ENCODE results near the gene LRRC42. TPM values are rescaled to one million over a fixed set of nuclear protein-coding genes. Genes with fewer than 3 reads are reported as not detected.

LRRC42 gene
- total and polyA plus RNA-seq, 5 donors: 8.8 to 19.5 (median 14.8) TPM

DNA sequence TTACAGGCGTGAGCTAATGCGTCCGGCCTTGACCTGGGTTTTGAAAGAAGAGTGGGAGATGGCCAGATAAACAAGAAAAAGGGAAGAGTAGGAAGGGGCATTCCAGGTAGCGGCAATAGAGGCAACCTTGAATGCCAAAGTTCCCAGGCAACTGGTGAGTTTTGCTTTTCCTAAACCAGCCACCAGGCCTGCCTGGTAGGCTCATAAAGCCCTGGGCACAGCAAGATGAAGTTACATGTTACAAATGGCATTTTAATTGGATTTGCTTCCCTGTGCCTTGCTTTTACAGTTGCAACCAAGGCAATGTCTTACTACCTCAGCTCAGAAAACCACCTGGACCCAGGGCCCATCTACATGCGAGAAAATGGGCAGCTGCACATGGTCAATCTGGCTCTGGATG lies 5.5 kb downstream of the LRRC42 start:
- DNase-seq (no peak), ATAC-seq (no peak)
- H3K4me3 ChIP-seq (ENCODE audit: low read length): no peak overlapping the region
- no peak overlapping the region for H3K27ac ChIP-seq (ENCODE audit: low read length)
- peaks cover 3% of the 10 kb centered on the region for H3K4me1 ChIP-seq (ENCODE audit: control insufficient read depth, insufficient read depth, low read length)
- intact Hi-C loops (cut with DNase I): no loop called here
- no peaks in the 10 kb centered on the region for H3K9me3 ChIP-seq (ENCODE audit: control insufficient read depth, low read length)
- no peaks in the 10 kb centered on the region for H3K27me3 ChIP-seq (ENCODE audit: control insufficient read depth, insufficient read depth)
- 92% methylated on average over 5 of the region's 5 CpGs for WGBS

DNA sequence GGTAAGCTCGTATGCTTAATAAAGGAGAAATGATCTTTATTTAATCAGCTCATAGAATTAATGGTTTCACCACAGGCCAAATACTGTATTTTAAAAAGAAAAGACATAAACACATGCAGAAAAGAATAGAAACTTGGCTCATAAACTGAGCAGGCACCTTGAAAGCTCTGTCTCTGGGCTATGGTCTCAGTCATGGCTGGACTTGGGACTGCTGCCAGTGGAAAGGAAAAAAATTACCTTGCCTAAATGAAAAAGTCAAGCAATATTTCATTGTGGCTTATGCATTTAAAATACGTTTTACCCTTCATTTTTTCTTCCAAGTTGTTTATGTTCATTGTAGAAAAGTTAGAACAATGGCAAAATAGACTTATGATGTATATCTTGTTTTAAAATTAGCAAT lies 8.0 kb downstream of the LRRC42 start:
- 84% methylated on average over 2 of the region's 2 CpGs for WGBS
- H3K4me1 ChIP-seq (ENCODE audit: control insufficient read depth, insufficient read depth, low read length): peaks cover 7% of the 10 kb centered on the region
- H3K4me3 ChIP-seq (ENCODE audit: low read length): no peak overlapping the region
- H3K9me3 ChIP-seq (ENCODE audit: control insufficient read depth, low read length): no peaks in the 10 kb centered on the region
- DNase-seq (no peak), ATAC-seq (no peak)
- intact Hi-C loops (cut with DNase I): no loop called here
- H3K27ac ChIP-seq (ENCODE audit: low read length): no peak overlapping the region
- H3K27me3 ChIP-seq (ENCODE audit: control insufficient read depth, insufficient read depth): no peaks in the 10 kb centered on the region

DNA sequence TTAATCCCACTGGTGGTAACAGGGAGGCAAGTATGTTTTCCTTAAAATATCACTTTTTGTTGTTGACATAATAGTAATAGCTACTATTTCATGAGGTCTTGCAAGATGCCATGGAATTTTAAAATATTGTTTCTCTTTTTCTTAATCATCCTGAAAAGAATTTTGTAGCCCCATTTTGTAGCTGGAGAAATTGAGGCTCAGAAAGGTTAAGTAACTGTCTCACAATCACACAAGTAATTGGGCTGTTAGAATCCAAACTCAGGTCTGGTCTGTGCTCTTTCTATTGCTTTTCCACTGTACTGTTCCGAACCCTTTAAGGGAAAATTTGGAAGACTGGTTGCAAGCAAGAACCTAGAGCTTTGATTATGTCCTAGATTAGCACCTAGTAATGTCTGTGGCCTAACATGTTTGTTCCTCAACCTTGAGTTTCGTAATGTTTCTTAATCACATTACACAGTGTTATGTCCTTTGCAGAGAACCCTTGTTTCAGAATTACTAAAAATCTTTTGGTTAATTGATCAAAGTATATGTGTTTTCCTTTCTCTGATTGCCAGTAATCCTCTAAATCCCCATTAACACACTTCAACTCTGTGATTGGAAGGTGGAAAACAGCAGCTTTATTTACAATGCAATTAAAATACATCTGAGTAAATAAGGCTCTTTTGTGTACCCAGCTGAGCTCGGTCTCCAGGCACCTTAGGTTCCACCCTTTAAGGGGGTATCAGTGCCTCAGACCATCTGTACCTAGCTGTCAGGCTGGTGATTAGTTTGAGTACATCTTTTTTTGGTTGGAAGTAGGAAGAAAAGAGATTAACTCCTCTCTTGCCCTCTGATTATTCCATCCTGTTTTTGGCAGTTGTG lies 10.4 kb downstream of the LRRC42 start:
- Histone ChIP-seq H3K27ac (ENCODE audit: low read length) (no peak overlapping the region), H3K27me3 (ENCODE audit: control insufficient read depth, insufficient read depth) (no peaks in the 10 kb centered on the region), H3K9me3 (ENCODE audit: control insufficient read depth, low read length) (no peaks in the 10 kb centered on the region), H3K4me1 (ENCODE audit: control insufficient read depth, insufficient read depth, low read length) (peaks cover 7% of the 10 kb centered on the region), H3K4me3 (ENCODE audit: low read length) (no peak overlapping the region)
- ATAC-seq (no peak), DNase-seq (no peak)
- WGBS: 80% methylated on average over 3 of the region's 3 CpGs
- intact Hi-C loops (cut with DNase I): no loop called here

DNA sequence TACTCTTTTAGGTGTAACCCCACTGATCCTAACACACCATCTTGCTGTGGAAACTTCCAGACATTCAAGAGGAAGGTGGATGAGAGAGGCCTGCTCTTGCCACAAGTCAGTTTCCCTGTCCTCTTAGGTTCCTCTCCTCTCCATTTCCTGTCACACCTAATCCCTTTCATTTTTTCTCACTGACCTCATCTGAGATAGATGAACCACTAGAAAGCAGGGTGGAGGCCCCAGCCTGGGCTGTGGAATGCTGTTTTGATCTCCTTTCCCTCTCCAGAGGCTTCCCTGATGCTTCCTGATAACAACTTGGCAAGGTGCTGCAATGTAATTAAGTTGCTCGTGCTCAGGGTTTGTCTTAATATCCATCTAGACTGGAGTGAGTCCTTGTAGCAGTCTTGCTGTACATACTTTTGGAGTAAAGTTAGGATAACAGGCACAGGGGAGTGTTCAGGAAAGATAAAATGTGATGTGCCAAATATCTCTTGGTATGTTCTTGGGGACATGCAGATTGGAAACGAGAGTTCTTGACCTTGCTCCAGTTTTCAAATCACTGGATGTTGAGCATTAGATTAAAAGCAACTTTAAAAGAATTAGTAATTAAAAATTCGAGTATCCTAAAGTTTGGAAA lies 11.2 kb downstream of the LRRC42 start:
- Histone ChIP-seq H3K9me3 (ENCODE audit: control insufficient read depth, low read length) (no peaks in the 10 kb centered on the region), H3K27ac (ENCODE audit: low read length) (no peak overlapping the region), H3K4me1 (ENCODE audit: control insufficient read depth, insufficient read depth, low read length) (peaks cover 7% of the 10 kb centered on the region), H3K27me3 (ENCODE audit: control insufficient read depth, insufficient read depth) (no peaks in the 10 kb centered on the region), H3K4me3 (ENCODE audit: low read length) (no peak overlapping the region)
- intact Hi-C loops (cut with DNase I): no loop called here
- DNase-seq (no peak), ATAC-seq (peak; percentile 26 to 29)
- 39% methylated on average over 3 of the region's 3 CpGs for WGBS

DNA sequence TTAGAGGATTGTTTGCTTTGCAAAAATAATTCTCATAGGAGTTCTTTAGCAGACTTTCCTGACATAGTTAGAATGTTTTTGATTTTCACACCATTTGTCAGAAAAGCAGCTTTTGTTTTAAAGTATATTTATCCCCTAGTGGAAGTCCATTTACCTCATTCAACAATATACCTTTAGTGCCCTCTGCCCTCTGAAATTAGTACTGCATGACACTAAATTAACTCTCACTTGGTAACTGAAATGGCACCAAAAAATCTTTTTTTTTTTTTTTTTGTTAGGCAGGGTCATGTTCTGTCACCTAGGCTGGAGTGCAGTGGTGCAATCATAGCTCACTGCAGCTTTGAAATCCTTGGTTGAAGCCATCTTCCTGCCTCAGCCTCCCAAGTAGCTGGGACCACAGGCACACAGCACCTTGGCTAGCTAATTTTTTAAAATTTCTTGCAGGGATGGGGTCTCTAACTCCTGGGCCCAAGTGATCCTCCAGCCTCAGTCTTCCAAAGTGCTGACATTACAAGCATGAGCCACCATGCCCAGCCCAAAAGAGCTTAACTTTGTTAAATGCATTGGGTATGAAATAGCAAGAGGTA lies 13.6 kb downstream of the LRRC42 start:
- Histone ChIP-seq H3K4me1 (ENCODE audit: control insufficient read depth, insufficient read depth, low read length) (peaks cover 7% of the 10 kb centered on the region), H3K27me3 (ENCODE audit: control insufficient read depth, insufficient read depth) (no peaks in the 10 kb centered on the region), H3K9me3 (ENCODE audit: control insufficient read depth, low read length) (no peaks in the 10 kb centered on the region), H3K4me3 (ENCODE audit: low read length) (no peak overlapping the region), H3K27ac (ENCODE audit: low read length) (no peak overlapping the region)
- intact Hi-C loops (cut with DNase I): loop anchor here in 1 of 4 donors (5.0 kb wide), 1 partner anchor 77 kb away; no protein-coding TSS in a partner anchor
- DNase-seq (no peak), ATAC-seq (no peak)

DNA sequence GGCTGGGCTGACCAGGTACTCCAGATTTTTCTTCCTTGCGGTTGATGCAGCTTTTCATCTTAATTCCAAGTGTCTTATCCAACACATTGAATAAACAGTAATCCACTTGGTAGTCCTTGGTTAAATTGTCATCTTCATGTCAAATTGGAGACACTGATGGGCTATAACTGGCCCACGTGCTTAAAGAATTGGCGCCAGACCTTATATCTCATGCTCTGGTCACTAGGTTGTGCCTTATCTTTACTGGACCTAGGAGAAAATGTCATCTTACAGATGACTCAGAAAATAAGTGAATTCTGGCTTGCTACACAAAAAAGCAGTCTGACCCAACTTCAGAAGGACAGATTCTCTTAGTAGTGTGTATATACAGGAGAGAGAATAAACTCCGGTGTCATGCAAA lies 16.2 kb downstream of the LRRC42 start:
- no peaks in the 10 kb centered on the region for H3K27me3 ChIP-seq (ENCODE audit: control insufficient read depth, insufficient read depth)
- intact Hi-C loops (cut with DNase I): loop anchor here in 1 of 4 donors (5.0 kb wide), 1 partner anchor 80 kb away; no protein-coding TSS in a partner anchor
- no peaks in the 10 kb centered on the region for H3K9me3 ChIP-seq (ENCODE audit: control insufficient read depth, low read length)
- DNase-seq (no peak), ATAC-seq (no peak)
- peaks cover under 1% of the 10 kb centered on the region for H3K4me1 ChIP-seq (ENCODE audit: control insufficient read depth, insufficient read depth, low read length)
- no peak overlapping the region for H3K4me3 ChIP-seq (ENCODE audit: low read length)
- WGBS: 97% methylated on average over 4 of the region's 4 CpGs
- no peak overlapping the region for H3K27ac ChIP-seq (ENCODE audit: low read length)

DNA sequence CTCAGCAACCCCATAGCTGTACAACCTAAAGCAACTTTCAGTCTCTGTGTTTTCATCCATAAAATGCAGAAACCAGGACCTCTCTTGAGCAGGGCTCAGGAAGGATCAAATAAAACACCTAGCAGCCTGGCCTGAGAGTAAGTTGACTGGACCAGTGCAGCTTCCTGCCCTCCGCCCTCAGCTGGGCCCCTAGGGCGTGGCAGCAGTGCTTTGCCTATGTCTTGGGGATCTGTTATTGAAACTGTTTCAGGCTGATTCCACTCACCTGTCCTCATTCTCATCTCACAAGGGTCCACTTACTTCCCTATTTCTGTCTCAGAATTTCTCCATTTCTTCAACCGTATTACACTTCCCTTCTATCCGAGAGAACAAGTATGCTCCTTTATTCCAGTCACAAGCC lies 17.3 kb downstream of the LRRC42 start:
- H3K4me3 ChIP-seq (ENCODE audit: low read length): no peak overlapping the region
- no peaks in the 10 kb centered on the region for H3K9me3 ChIP-seq (ENCODE audit: control insufficient read depth, low read length)
- WGBS: 86% methylated on average over 4 of the region's 4 CpGs
- no peaks in the 10 kb centered on the region for H3K4me1 ChIP-seq (ENCODE audit: control insufficient read depth, insufficient read depth, low read length)
- intact Hi-C loops (cut with DNase I): loop anchor here in 1 of 4 donors (5.0 kb wide), 1 partner anchor 81 kb away; no protein-coding TSS in a partner anchor
- H3K27me3 ChIP-seq (ENCODE audit: control insufficient read depth, insufficient read depth): no peaks in the 10 kb centered on the region
- H3K27ac ChIP-seq (ENCODE audit: low read length): no peak overlapping the region
- DNase-seq (no peak), ATAC-seq (no peak)

DNA sequence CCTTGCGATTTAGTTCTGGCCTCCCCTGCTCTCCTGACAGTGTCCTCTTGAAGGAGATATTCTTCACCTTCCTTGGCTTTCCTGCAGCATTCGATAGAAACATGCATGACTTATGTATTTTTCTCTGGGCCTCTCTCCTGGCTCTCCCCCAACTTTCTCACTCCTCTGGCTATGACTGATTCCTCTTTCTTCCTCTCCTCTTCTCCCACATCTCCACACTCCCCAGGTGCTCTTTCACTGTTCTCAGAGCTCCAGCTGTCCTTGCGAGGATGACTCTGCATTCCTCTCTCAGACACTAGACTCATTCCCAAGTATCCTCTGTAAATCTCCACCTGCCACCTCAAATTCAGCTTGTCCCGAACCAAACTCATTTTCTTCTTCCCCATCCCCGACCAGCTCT lies 18.0 kb downstream of the LRRC42 start:
- Histone ChIP-seq H3K4me3 (ENCODE audit: low read length) (no peak overlapping the region), H3K27ac (ENCODE audit: low read length) (no peak overlapping the region), H3K27me3 (ENCODE audit: control insufficient read depth, insufficient read depth) (no peaks in the 10 kb centered on the region), H3K9me3 (ENCODE audit: control insufficient read depth, low read length) (no peaks in the 10 kb centered on the region), H3K4me1 (ENCODE audit: control insufficient read depth, insufficient read depth, low read length) (no peaks in the 10 kb centered on the region)
- intact Hi-C loops (cut with DNase I): loop anchor here in 1 of 4 donors (5.0 kb wide), 1 partner anchor 82 kb away; no protein-coding TSS in a partner anchor
- DNase-seq: no peak
- no peak for ATAC-seq
- WGBS: 68% methylated on average over 5 of the region's 5 CpGs

DNA sequence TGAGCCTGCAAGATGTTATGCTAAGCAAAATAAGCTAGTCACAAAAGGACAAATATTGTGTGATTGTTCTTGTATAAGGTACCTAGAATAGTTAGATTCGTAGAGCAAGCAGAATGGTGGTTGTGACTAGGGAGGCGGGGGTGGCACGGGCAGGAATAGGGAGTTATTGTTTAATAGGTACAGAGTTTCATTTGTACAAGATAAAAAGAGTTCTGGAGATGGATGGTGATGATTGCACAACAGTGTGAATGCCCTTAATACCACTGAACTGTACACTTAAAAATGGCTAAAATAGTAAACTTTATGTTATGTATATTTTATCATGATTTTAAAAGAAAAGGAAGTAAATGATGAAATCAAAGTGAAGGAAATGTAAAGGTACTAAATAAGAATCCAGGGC lies 20.6 kb downstream of the LRRC42 start:
- Histone ChIP-seq H3K27ac (ENCODE audit: low read length) (no peak overlapping the region), H3K27me3 (ENCODE audit: control insufficient read depth, insufficient read depth) (no peaks in the 10 kb centered on the region), H3K4me3 (ENCODE audit: low read length) (no peak overlapping the region), H3K9me3 (ENCODE audit: control insufficient read depth, low read length) (no peaks in the 10 kb centered on the region), H3K4me1 (ENCODE audit: control insufficient read depth, insufficient read depth, low read length) (no peaks in the 10 kb centered on the region)
- 88% methylated on average over 3 of the region's 3 CpGs for WGBS
- DNase-seq (no peak), ATAC-seq (no peak)
- intact Hi-C loops (cut with DNase I): no loop called here

DNA sequence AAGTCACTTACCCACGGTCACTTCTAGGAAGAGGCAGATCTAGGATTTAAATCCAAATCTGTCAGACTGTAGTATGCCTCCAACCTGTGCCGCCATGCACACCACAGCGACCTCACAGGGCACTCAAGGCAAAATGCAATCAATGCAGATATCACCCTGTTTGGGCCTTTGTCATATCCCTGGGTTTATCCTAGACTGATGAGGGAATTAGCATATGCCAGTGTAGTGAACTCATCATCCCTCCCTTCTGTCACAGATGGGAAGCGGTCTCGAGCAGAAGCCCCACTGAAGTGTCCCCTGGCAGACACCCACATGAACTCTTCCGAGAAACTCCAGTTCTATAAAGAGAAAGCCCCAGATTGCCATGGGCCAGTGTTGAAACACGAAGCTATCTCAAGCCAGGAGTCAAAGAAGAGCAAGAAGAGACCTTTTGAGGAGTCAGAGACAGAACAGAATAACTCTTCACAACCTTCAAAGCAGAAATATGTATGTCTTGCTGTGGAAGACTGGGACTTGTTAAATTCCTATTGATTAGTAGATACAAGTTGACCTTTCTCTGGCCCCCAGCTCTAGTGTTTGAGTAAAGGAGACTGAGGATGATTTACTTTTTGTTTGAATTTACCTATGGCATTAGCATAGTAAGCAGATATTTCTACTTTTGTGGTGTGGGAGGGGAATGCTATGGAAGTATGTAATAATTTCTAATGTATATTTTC lies 21.4 kb downstream of the LRRC42 start:
- Histone ChIP-seq H3K4me3 (ENCODE audit: low read length) (no peak overlapping the region), H3K4me1 (ENCODE audit: control insufficient read depth, insufficient read depth, low read length) (no peaks in the 10 kb centered on the region), H3K27ac (ENCODE audit: low read length) (no peak overlapping the region), H3K9me3 (ENCODE audit: control insufficient read depth, low read length) (no peaks in the 10 kb centered on the region), H3K27me3 (ENCODE audit: control insufficient read depth, insufficient read depth) (no peaks in the 10 kb centered on the region)
- intact Hi-C loops (cut with DNase I): no loop called here
- WGBS: 71% methylated on average over 7 of the region's 7 CpGs
- peak; percentile 28 to 31 for ATAC-seq
- no peak for DNase-seq

DNA sequence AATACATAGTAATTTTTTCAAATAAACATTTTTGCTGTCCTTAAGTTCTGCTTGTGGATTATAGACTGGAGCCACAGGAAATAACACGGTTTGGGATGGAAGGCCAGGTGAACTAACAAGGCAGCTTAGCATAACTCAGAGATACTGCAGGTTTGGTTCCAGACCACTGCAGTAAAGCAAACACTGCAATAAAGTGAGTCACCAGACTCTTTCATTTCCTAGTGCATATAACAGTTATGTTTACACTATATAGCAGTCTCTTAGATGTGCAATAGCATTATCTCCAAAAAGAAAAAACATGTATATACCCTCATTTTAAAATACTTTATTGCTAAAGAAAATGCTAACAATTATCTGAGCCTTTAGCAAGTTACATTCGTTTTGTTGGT lies 22.0 kb downstream of the LRRC42 start:
- intact Hi-C loops (cut with DNase I): no loop called here
- DNase-seq (no peak), ATAC-seq (no peak)
- H3K9me3 ChIP-seq (ENCODE audit: control insufficient read depth, low read length): no peaks in the 10 kb centered on the region
- no peak overlapping the region for H3K4me3 ChIP-seq (ENCODE audit: low read length)
- H3K27me3 ChIP-seq (ENCODE audit: control insufficient read depth, insufficient read depth): no peaks in the 10 kb centered on the region
- H3K4me1 ChIP-seq (ENCODE audit: control insufficient read depth, insufficient read depth, low read length): no peaks in the 10 kb centered on the region
- no peak overlapping the region for H3K27ac ChIP-seq (ENCODE audit: low read length)
- 89% methylated on average over 2 of the region's 2 CpGs for WGBS
